Adipocyte (in vitro differentiated cells): Measurements from ENCODE around the gene GJA4.
A peak's percentile ranks its signal among the peaks of the same experiment; 100 is the strongest.
"Not testable (repeated sequence)": the region's sequence is repeated elsewhere in the genome, so short reads cannot be mapped to it uniquely, and the experiment has no call there.

Experiments
- DNase-seq: peaks from one replicate; pipeline ENCODE4 v3.0.0-alpha.2; 2015; ENCODE audit warnings: low read depth
- H3K27me3 ChIP-seq: replicated peaks from 2 replicates; pipeline ENCODE4 v1.7.0; 2013; ENCODE audit warnings: mild to moderate bottlenecking, low read length, moderate library complexity; ENCODE audit not compliant: control insufficient read depth, insufficient read depth
- H3K36me3 ChIP-seq: 2 replicates; pipeline ENCODE4 v1.7.0; 2013; ENCODE audit warnings: low read length, mild to moderate bottlenecking, moderate library complexity; ENCODE audit not compliant: control insufficient read depth, insufficient read depth, severe bottlenecking
- H3K4me1 ChIP-seq: 2 replicates; pipeline ENCODE4 v1.7.0; 2013; ENCODE audit warnings: mild to moderate bottlenecking, low read length, moderate library complexity; ENCODE audit not compliant: control insufficient read depth, insufficient read depth
- H3K4me3 ChIP-seq: 2 replicates; pipeline ENCODE4 v1.7.0; 2013; ENCODE audit warnings: mild to moderate bottlenecking, low read length, moderate library complexity
- H3K9ac ChIP-seq: 2 replicates; pipeline ENCODE4 v1.7.0; 2013; ENCODE audit warnings: mild to moderate bottlenecking, low read length, moderate library complexity
- H3K9me3 ChIP-seq: 2 replicates; pipeline ENCODE4 v1.7.0; 2013; ENCODE audit warnings: mild to moderate bottlenecking, low read length, moderate library complexity; ENCODE audit not compliant: control insufficient read depth

GJA4 gene

GRCh38 chr1:34795916-34796315 is 3.1 kb downstream of the GJA4 start:
- Histone ChIP-seq H3K36me3 (no peaks in the 10 kb centered on the region), H3K9ac (no peak overlapping the region), H3K4me3 (no peak overlapping the region), H3K9me3 (no peaks in the 10 kb centered on the region), H3K4me1 (no peaks in the 10 kb centered on the region), H3K27me3 (peaks cover 16% of the 10 kb centered on the region)
- no peak for DNase-seq

GRCh38 chr1:34796990-34797389 is 4.2 kb downstream of the GJA4 start:
- H3K9ac ChIP-seq = no peak overlapping the region
- no peaks in the 10 kb centered on the region for H3K4me1 ChIP-seq
- no peak for DNase-seq
- H3K9me3 ChIP-seq = no peaks in the 10 kb centered on the region
- no peaks in the 10 kb centered on the region for H3K36me3 ChIP-seq
- H3K27me3 ChIP-seq = peaks cover 16% of the 10 kb centered on the region
- H3K4me3 ChIP-seq = no peak overlapping the region

- DNase-seq = peak; percentile 43
- Histone ChIP-seq H3K4me1 (no peaks in the 10 kb centered on the region), H3K27me3 (peaks cover 4% of the 10 kb centered on the region), H3K4me3 (no peak overlapping the region), H3K9ac (no peak overlapping the region), H3K9me3 (peaks cover 6% of the 10 kb centered on the region), H3K36me3 (no peaks in the 10 kb centered on the region)
These were observed 7.4 kb downstream of the GJA4 start for GRCh38 chr1:34800214-34800613.

DNA sequence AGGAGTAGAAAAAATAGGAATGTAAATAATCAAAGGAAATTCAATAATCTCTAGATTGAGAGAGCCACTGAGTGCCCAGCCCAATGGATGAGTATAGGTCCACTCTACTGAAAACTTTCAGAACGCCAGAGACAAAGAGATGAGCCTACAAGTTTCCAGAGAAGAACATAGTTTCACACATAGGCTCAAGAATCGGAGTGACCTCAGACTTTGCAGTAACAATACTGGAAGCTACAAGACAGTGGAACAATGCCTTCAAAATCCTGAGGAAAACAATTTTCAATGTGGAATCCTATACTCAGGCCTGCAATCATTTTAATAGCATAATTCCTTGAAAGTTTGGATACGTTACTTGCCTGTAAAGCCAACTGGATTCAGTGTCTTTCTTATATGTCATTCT is 11.0 kb downstream of the GJA4 start:
- H3K9ac ChIP-seq = no peak overlapping the region
- H3K4me1 ChIP-seq = no peaks in the 10 kb centered on the region
- DNase-seq = no peak
- no peak overlapping the region for H3K4me3 ChIP-seq
- H3K27me3 ChIP-seq = no peaks in the 10 kb centered on the region
- H3K9me3 ChIP-seq = peaks cover 6% of the 10 kb centered on the region
- no peaks in the 10 kb centered on the region for H3K36me3 ChIP-seq

- no peak overlapping the region for H3K9ac ChIP-seq
- no peaks in the 10 kb centered on the region for H3K36me3 ChIP-seq
- H3K4me1 ChIP-seq = no peaks in the 10 kb centered on the region
- H3K27me3 ChIP-seq = no peaks in the 10 kb centered on the region
- DNase-seq = peak; percentile 42
- no peak overlapping the region for H3K4me3 ChIP-seq
- peaks cover 6% of the 10 kb centered on the region for H3K9me3 ChIP-seq
These were observed 13.6 kb downstream of the GJA4 start for GRCh38 chr1:34806396-34806795.

DNA sequence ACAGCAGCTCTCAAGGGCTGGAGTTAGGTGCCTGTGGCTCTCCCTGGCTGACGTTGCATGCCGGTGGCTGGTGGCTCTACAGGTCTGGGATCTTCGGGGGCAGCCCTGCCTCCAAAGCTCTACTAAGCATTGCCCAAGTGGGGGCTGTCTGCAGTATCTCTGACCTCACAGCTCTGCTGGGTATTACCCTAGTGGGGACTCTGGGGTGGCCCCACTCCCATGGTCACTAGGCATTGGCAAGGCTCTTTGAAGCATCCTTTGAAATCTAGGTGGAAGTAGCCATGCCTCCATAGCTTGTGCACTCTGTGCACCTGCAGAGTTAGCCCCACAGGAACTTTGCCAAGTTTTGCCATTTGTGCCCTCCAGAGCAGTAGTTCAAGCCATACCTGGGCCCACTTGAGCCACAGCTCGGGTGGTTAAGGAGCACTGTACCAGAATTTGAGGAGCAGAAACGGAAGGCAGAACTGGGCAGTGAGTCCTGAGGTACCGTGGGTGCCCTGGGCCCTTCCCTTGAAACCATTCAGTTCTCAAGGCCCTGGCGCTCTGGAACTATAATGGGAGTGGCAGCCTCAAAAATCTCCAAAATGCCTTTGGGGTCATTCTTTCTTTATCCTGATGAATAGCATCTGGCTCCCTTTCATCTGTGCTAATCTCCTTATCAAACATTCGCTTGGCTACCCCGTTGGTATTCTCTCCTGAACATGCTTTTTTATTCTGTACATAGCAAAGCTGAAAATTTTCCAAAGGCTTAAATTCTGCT is 15.4 kb downstream of the GJA4 start:
- H3K4me1 ChIP-seq = no peaks in the 10 kb centered on the region
- H3K9me3 ChIP-seq = peaks cover 6% of the 10 kb centered on the region
- no peak overlapping the region for H3K9ac ChIP-seq
- no peaks in the 10 kb centered on the region for H3K36me3 ChIP-seq
- H3K4me3 ChIP-seq = no peak overlapping the region
- no peaks in the 10 kb centered on the region for H3K27me3 ChIP-seq
- DNase-seq = no peak

DNA sequence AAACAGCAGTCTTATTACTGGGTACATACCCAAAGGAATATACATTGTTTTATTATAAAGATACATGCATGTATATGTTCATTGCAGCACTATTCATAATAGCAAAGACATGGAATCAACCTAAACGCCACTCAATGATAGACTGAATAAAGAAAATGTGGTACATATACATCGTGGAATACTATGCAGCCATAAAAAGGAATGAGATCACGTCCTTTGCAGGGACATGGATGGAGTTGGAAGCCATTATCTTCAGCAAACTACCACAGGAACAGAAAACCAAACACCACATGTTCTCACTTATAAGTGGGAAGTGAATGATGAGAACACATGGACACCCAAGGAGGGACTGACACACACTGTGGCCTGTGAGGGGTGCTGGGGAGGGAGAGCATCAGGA is 18.0 kb downstream of the GJA4 start:
- not testable (repeated sequence) for DNase-seq, H3K36me3 ChIP-seq, H3K9me3 ChIP-seq, H3K27me3 ChIP-seq, H3K4me1 ChIP-seq, H3K4me3 ChIP-seq, H3K9ac ChIP-seq

GRCh38 chr1:34816332-34816731 is 23.5 kb downstream of the GJA4 start:
- no peaks in the 10 kb centered on the region for H3K4me1 ChIP-seq
- H3K9ac ChIP-seq = no peak overlapping the region
- H3K4me3 ChIP-seq = no peak overlapping the region
- H3K27me3 ChIP-seq = no peaks in the 10 kb centered on the region
- H3K9me3 ChIP-seq = no peaks in the 10 kb centered on the region
- H3K36me3 ChIP-seq = no peaks in the 10 kb centered on the region
- DNase-seq = no peak

DNA sequence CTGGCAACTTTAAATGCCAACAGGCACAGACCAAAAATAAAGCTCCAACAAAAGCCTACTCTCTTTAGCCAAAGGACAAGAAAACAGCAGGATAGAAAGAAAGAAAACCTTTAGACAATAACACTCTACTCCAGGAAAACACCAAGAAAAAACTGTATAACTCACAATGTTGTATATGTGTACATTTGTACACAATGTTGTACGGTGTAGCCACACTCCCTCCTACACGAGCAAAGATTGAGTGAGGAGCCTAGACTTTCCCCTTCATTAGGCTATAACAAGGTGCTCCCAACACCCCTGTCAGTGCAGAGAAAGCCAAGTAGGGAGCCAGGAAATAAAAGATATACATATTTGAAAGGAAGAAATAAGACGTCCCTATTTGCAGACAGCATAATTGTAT is 24.0 kb downstream of the GJA4 start:
- Histone ChIP-seq H3K36me3 (no peaks in the 10 kb centered on the region), H3K27me3 (no peaks in the 10 kb centered on the region), H3K4me3 (no peak overlapping the region), H3K4me1 (no peaks in the 10 kb centered on the region), H3K9ac (no peak overlapping the region), H3K9me3 (no peaks in the 10 kb centered on the region)
- no peak for DNase-seq

DNA sequence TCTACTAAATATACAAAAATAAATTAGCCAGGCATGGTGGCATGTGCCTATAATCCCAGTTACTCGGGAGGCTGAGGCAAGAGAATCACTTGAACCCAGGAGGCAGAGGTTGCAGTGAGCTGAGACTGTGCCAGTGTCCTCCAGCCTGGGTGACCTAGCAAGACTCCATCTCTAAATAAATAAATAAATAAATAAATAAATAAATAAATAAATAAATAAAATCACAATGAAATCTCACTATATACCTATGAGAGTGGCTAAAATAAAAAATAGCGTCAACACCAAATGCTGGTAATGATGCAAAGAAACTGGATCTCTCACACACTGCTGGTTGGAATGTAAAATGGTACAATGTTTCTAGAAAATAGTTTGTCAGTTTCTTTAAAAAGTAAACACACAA is 26.1 kb downstream of the GJA4 start:
- H3K4me3 ChIP-seq, H3K9ac ChIP-seq: not testable (repeated sequence)

GRCh38 chr1:34822202-34822601 is 29.4 kb downstream of the GJA4 start:
- H3K4me3 ChIP-seq = no peak overlapping the region
- DNase-seq = no peak

More for the DNA sequence above, 26.1 kb downstream of the GJA4 start:
- not testable (repeated sequence) for DNase-seq, H3K27me3 ChIP-seq, H3K36me3 ChIP-seq, H3K9me3 ChIP-seq, H3K4me1 ChIP-seq

More at GRCh38 chr1:34822202-34822601, 29.4 kb downstream of the GJA4 start:
- Histone ChIP-seq H3K36me3 (no peaks in the 10 kb centered on the region), H3K27me3 (no peaks in the 10 kb centered on the region), H3K9ac (no peak overlapping the region), H3K9me3 (no peaks in the 10 kb centered on the region), H3K4me1 (no peaks in the 10 kb centered on the region)
